HG02938 (cell line): Measurements from ENCODE around the gene CRB2.

ENCODE experiments used
- ATAC-seq: cut with Tn5 transposase; IDR thresholded peaks from one replicate; pipeline ENCODE4 v1.9.1; 2021; ENCODE audit warnings: mild to moderate bottlenecking, moderate library complexity; ENCODE audit not compliant: unreplicated experiment

The CRB2 gene

DNA sequence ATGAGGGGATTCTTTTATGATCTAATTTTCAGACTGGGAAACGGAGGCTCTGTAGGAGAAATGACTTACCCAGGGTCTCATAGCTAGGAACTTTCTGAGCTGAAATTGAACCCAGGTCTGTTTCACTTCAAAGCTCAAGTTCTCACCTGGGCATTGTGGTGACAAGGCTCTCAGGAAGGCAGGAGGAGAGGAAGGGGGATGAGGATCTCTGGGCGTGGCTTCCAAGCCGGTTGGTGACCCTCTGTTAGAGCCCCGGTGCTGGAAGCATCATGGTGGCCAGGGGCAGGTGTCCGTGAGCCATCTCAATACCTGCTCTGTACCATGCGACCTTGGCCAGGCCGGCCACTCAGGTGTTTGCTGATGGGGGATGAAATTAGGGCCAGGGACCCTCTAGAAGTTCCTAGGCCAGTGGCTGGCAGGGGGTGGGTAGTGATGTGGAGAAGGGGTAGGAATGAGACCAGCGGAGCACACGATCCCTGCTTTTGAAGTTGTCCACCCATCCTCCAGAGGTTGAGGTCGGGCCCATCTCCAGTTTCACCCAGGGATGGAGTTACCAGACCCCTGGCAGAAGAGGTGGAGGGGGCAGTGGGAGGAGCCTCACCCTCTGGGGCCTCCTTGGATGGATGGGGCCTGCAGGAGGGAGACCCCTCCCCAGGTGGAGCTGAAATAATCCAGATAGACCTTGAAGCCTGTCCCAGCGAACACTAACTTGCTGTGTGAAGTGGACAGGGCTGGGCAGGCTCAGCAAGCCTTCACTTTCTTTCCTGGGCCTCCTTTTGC, 5.9 kb downstream of the CRB2 start:
- ATAC-seq = no peak

DNA sequence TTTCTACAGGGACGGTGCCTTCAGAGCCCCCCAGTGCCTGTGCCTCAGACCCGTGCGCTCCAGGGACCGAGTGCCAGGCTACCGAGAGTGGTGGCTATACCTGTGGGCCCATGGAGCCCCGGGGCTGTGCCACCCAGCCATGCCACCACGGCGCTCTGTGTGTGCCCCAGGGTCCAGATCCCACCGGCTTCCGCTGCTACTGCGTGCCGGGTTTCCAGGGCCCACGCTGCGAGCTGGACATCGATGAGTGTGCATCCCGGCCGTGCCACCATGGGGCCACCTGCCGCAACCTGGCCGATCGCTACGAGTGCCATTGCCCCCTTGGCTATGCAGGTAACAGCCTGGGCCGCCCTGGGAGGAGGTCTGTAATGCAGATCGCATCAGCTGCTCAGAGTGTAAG, 6.9 kb downstream of the CRB2 start:
- no peak for ATAC-seq

- ATAC-seq = no peak
These were observed 8.3 kb downstream of the CRB2 start for GRCh38 chr9:123364241-123364824.

- no peak for ATAC-seq
These were observed 9.4 kb downstream of the CRB2 start for GRCh38 chr9:123365287-123365880.

DNA sequence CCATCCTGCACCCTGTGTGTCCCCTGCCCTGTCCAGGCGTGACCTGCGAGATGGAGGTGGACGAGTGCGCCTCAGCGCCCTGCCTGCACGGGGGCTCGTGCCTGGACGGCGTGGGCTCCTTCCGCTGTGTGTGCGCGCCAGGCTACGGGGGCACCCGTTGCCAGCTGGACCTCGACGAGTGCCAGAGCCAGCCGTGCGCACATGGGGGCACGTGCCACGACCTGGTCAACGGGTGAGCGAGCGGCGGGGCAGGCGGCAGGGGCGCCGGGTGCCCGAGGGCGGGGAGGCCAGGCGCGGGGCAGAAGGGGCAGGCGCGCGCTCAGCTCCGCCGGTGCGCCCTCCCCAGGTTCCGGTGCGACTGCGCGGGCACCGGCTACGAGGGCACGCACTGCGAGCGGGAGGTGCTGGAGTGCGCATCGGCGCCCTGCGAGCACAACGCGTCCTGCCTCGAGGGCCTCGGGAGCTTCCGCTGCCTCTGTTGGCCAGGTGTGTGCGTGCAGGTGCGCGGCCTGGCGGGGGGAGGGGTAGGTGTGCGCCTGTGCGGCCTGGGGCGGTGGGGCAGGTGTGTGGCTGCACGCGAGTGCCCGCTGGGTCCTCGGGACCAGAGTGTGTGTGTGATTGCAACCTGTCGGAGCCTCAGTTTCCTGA, 10.0 kb downstream of the CRB2 start:
- ATAC-seq = no peak

DNA sequence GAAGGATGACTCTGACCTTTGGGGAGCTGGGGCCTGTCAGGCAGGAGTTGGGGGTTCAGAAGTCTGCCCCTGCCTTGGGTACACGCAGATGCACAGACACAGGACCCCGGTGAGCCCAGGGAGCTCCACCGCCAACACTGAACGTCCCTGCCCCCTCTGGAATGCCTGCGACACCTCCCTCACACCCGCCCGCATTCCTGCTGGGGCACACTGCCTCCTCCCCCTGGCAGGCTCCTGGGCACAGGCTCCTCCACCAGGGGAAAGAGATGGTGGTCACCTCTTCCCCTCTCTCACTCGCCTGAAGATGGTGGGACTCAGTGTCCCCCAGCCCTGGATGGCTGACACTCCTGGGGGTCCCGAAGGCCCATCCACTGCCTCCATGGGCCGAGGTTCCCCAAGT, 12.0 kb downstream of the CRB2 start:
- ATAC-seq = no peak

DNA sequence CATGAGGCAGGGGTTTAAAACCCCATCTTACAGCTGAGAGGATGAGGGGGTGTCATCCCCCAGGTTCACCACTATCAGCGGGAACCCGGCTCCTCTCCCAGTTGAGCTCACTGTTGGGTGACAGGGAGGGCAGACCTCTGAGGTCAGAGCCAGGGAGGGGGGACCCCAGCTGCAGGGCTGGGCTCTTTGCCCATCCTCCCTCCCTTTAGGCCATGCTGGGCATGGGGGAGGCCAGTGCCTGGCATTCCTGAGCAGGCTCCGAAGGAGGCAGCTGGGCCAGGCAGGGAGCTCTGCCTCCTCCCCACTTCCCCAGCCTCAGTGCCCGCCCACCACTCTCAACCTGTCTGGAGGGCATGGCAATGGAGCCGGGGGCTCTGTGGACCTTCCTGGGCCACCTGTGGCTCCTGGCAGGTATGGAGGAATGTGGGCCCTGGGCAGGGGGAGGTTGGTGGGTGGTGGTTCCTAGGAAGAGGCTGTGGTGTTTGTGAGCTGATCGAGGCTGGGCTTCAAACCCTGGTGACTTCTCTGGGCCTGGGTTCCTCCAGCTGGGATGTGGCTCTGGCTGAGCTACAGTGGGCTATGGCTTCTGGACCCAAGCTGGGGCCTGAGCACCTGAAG, 12.6 kb downstream of the CRB2 start:
- ATAC-seq = no peak

DNA sequence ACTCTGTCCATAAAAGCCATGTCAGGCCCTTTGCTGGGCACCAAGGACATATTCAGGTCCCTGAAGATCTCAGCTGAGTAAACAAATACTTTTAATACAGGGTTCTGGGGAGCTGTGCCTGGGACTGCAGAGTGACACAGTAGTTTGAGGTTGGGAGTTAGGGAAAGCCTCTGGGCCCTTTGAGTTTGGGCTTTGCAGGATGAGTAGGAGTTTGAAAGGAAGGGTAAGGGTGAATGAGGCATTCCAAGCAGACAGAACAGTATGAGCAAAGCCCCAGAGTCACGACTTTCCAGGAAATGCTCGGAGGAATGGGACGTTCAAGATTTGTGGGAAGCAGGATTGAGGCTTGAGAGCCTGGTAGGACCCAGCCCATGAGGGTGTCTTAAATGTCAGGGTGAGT, 13.3 kb downstream of the CRB2 start:
- ATAC-seq = no peak

DNA sequence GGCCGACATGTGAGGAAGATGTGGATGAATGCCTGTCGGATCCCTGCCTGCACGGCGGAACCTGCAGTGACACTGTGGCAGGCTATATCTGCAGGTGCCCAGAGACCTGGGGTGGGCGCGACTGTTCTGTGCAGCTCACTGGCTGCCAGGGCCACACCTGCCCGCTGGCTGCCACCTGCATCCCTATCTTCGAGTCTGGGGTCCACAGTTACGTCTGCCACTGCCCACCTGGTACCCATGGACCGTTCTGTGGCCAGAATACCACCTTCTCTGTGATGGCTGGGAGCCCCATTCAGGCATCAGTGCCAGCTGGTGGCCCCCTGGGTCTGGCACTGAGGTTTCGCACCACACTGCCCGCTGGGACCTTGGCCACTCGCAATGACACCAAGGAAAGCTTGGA, 14.1 kb downstream of the CRB2 start:
- no peak for ATAC-seq

DNA sequence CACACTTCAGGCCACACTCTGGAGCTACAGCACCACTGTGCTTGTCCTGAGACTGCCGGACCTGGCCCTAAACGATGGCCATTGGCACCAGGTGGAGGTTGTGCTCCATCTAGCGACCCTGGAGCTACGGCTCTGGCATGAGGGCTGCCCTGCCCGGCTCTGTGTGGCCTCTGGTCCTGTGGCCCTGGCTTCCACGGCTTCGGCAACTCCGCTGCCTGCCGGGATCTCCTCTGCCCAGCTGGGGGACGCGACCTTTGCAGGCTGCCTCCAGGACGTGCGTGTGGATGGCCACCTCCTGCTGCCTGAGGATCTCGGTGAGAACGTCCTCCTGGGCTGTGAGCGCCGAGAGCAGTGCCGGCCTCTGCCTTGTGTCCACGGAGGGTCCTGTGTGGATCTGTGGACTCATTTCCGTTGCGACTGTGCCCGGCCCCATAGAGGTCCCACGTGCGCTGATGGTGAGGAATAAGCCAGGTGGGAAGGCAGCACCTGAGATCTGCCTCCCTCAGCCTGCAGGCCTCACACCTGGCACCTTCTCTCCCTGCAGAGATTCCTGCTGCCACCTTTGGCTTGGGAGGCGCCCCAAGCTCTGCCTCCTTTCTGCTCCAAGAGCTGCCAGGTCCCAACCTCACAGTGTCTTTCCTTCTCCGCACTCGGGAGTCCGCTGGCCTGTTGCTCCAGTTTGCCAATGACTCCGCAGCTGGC, 14.7 kb downstream of the CRB2 start:
- no peak for ATAC-seq

GRCh38 chr9:123371228-123371584, 15.2 kb downstream of the CRB2 start:
- no peak for ATAC-seq

DNA sequence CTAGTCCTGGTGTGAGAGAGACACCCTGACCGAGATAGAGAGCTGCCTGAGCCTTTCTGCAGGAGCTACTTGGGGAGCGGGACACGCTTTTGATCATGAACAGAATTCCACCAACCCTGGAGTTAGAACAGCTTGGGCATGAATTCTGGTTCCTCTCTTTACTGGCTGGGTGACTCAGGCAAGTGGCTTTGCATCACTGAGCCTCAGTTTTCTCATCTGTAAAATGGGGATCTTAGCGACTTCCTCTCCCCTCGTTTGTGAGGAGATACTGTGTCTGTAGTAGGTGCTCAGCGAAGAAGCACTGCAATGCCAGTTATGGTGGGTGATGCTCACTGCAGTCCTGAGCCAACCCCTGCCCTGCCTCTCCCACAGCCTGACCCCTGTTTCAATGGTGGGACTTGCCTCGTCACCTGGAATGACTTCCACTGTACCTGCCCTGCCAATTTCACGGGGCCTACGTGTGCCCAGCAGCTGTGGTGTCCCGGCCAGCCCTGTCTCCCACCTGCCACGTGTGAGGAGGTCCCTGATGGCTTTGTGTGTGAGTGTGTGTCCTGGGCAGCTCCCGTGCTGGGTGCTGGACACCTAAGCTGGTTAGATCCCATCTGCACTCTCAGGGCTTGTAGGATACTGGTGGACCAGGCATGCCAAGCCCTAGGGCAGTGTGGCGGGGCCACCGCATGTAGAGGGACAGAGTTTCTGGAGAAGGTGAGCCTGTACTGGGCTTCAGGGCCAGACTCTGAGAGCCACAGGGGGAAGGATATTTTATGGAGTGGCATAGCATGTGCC, 16.0 kb downstream of the CRB2 start:
- no peak for ATAC-seq

DNA sequence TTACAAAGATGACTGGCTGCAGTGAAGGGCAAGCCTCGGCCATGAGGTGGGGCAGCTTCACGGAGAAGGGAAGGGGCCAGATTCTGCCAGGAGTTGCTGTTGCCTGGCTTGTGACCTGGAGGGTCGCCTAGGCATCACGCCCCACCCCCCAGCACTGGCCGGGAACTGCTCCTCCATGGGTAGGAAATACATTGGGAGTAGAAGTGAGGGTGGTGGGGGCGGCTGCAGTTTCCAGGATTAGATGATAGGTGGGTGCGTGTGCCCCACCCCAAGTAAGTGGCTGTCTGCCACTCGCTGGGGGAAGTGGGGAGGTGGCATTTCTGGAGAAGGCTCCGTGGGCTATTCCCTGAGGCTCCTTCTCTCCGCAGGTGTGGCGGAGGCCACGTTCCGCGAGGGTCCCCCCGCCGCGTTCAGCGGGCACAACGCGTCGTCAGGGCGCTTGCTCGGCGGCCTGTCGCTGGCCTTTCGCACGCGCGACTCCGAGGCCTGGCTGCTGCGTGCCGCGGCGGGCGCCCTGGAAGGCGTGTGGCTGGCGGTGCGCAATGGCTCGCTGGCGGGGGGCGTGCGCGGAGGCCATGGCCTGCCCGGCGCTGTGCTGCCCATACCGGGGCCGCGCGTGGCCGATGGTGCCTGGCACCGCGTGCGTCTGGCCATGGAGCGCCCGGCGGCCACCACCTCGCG, 16.9 kb downstream of the CRB2 start:
- no peak for ATAC-seq

DNA sequence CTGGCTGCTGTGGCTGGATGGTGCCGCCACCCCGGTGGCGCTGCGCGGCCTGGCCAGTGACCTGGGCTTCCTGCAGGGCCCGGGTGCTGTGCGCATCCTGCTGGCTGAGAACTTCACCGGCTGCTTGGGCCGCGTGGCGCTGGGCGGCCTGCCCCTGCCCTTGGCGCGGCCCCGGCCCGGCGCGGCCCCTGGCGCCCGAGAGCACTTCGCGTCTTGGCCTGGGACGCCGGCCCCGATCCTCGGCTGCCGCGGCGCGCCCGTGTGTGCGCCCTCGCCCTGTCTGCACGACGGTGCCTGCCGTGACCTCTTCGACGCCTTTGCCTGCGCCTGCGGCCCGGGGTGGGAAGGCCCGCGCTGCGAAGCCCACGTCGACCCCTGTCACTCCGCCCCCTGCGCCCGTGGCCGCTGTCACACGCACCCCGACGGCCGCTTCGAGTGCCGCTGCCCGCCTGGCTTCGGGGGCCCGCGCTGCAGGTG, 17.5 kb downstream of the CRB2 start:
- no peak for ATAC-seq

- no peak for ATAC-seq
These were observed 17.9 kb downstream of the CRB2 start for GRCh38 chr9:123373946-123374345.

- ATAC-seq = no peak
These were observed 19.6 kb downstream of the CRB2 start for GRCh38 chr9:123375469-123376132.

- ATAC-seq = no peak
These were observed 20.4 kb downstream of the CRB2 start for GRCh38 chr9:123376218-123377071.
